NCI-H2081 treated with DMSO at 0.1 percent for 48 hours (cell line): ENCODE data around the gene GABARAPL1.
"Not testable (repeated sequence)": the region's sequence is repeated elsewhere in the genome, so short reads cannot be mapped to it uniquely, and the experiment has no call there.

Experiments
- DNase-seq: peaks from one replicate; lab custom pipeline; 2025; lab: John Stamatoyannopoulos, UW

The GABARAPL1 gene

GRCh38 chr12:10197879-10198278, 14.8 kb upstream of the GABARAPL1 start:
- DNase-seq = no peak

- not testable (repeated sequence) for DNase-seq
These were observed 8.2 kb upstream of the GABARAPL1 start for GRCh38 chr12:10204495-10204894.

- no peak for DNase-seq
These were observed 7.4 kb upstream of the GABARAPL1 start for GRCh38 chr12:10205220-10205807.

- DNase-seq = no peak
These were observed 5.5 kb upstream of the GABARAPL1 start for GRCh38 chr12:10207136-10207535.

GRCh38 chr12:10210225-10210624, 2.5 kb upstream of the GABARAPL1 start:
- DNase-seq = no peak

- no peak for DNase-seq
These were observed 1.4 kb upstream of the GABARAPL1 start for GRCh38 chr12:10211101-10211939.

- DNase-seq = peak; percentile 20
These were observed 538 bp upstream of the GABARAPL1 start for GRCh38 chr12:10211940-10212738.

GRCh38 chr12:10213168-10214135, 775 bp downstream of the GABARAPL1 start:
- DNase-seq = no peak

- DNase-seq = no peak
These were observed 1.6 kb downstream of the GABARAPL1 start for GRCh38 chr12:10214136-10214894.

- DNase-seq = no peak
These were observed 2.2 kb downstream of the GABARAPL1 start for GRCh38 chr12:10214895-10215267.

- no peak for DNase-seq
These were observed 2.8 kb downstream of the GABARAPL1 start for GRCh38 chr12:10215436-10215835.

- not testable (repeated sequence) for DNase-seq
These were observed 3.3 kb downstream of the GABARAPL1 start for GRCh38 chr12:10215946-10216345.

GRCh38 chr12:10218021-10218420, 5.3 kb downstream of the GABARAPL1 start:
- no peak for DNase-seq

GRCh38 chr12:10220398-10221077, 7.9 kb downstream of the GABARAPL1 start:
- no peak for DNase-seq

- DNase-seq = no peak
These were observed 9.2 kb downstream of the GABARAPL1 start for GRCh38 chr12:10221846-10222245.

GRCh38 chr12:10223208-10223607, 10.5 kb downstream of the GABARAPL1 start:
- DNase-seq = no peak

GRCh38 chr12:10225426-10225825, 12.7 kb downstream of the GABARAPL1 start:
- DNase-seq = not testable (repeated sequence)

GRCh38 chr12:10226086-10226485, 13.4 kb downstream of the GABARAPL1 start:
- DNase-seq = no peak

GRCh38 chr12:10226731-10227130, 14.1 kb downstream of the GABARAPL1 start:
- no peak for DNase-seq

- DNase-seq = no peak
These were observed 15.0 kb downstream of the GABARAPL1 start for GRCh38 chr12:10227648-10228047.
